H54 (cell line): Measurements from ENCODE around the gene RNF150.
A peak's percentile ranks its signal among the peaks of the same experiment; 100 is the strongest.

Experiments
- DNase-seq: peaks from one replicate; pipeline ENCODE4 v3.0.0; 2011; ENCODE audit warnings: low spot score, mixed read lengths; ENCODE audit not compliant: insufficient read length
- FAIRE-seq: peaks from 3 replicates; lab custom pipeline; 2011; peaks lifted over from hg19 to GRCh38; lab: Jason Lieb, UNC
- POLR2A ChIP-seq: IDR thresholded peaks from 2 replicates; pipeline ENCODE4 v1.6.1; 2011; ENCODE audit warnings: low read depth, mild to moderate bottlenecking, low read length

Gene RNF150

GRCh38 chr4:141045848-141046247 lies 87.4 kb downstream of the RNF150 start:
- no peak for TF ChIP-seq POLR2A
- FAIRE-seq (no peak), DNase-seq (no peak)

GRCh38 chr4:141041021-141041476 lies 92.2 kb downstream of the RNF150 start:
- no peak for TF ChIP-seq POLR2A
- FAIRE-seq (no peak), DNase-seq (no peak)

DNA sequence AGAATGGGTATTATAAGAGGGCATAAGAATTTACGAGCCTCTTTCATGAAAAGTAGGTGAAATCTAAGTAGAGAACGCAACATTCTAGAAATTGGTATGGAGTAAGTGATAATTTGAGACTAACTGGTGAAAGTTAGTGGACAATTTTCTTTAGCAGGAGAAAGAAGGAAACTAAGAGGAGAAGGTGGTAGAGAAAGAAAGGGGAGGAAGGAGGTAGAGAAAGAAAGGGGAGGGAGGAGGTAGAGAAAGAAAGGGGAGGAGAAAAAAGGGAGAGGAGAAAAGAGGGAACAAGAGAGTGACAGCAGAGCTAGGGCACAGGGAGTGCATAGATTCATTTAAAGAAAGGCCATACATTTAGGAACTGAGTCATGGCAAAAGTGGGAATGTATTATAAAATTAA lies 94.1 kb downstream of the RNF150 start:
- FAIRE-seq = no peak
- no peak for DNase-seq
- TF ChIP-seq POLR2A = no peak

GRCh38 chr4:141038428-141038827 lies 94.8 kb downstream of the RNF150 start:
- FAIRE-seq (no peak), DNase-seq (no peak)
- TF ChIP-seq POLR2A = no peak

DNA sequence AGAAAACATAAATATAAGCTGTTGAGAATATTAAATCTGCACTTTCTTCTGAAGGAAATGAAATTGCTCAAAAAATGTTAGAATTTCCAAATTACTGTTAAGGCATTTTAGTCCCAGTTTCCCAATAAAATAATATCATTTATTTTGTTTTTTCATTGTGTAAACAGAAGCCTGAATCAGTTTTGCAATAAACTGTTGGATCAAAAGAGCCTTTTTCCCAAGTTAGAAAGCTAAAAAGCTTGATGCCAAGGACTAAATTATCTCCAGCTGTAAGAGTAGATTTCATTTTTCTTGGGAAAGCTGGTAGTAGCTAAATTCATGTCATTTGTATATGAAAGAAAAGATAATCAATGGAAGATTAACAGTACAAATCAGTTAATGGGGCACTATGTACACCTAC lies 95.8 kb downstream of the RNF150 start:
- TF ChIP-seq POLR2A = no peak
- FAIRE-seq = no peak

DNA sequence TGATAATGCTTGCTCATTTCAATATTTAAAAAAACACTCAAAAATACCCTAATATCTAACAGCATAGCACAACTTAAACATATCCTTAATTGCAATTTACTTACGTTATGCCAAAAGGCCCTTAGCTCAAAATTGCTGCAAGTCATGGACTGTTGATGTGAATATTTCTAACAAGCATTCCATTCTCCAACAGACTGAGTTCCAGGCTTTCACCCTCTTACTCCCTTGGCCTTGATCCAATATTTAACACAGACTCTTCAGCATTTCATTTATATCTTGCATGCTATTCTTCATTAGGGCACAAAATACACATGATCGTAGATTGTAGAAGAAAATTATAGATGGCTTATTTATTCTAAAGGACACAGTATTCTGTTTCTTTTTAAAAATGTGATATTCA lies 96.5 kb downstream of the RNF150 start:
- no peak for DNase-seq
- no peak for FAIRE-seq
- no peak for TF ChIP-seq POLR2A

More for the DNA sequence above, 95.8 kb downstream of the RNF150 start:
- no peak for DNase-seq

GRCh38 chr4:141035920-141036319 lies 97.3 kb downstream of the RNF150 start:
- no peak for TF ChIP-seq POLR2A
- DNase-seq (no peak), FAIRE-seq (no peak)

- no peak for TF ChIP-seq POLR2A
- FAIRE-seq = peak; percentile 41
- no peak for DNase-seq
Observed at GRCh38 chr4:141028024-141028529, 105.2 kb downstream of the RNF150 start.

DNA sequence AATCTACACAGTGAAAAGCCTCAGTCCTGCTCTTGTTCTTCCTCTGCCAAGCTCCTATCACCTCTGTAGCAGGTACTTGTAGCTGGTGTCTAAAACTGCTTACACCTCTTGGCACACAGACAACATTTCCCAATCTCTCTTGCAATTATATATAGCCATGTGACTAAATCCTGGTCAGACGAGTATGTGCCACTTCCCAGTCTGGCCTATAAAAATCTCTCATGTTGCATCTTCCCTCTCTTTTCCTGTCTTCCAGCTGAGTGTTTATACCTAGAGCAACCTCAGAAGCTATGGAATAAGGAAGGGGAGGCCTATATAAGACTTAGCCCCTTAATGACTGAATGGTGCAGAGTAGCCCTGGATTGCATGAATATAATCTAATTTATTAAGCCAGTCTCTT lies 105.8 kb downstream of the RNF150 start:
- no peak for TF ChIP-seq POLR2A
- no peak for FAIRE-seq
- DNase-seq = no peak

DNA sequence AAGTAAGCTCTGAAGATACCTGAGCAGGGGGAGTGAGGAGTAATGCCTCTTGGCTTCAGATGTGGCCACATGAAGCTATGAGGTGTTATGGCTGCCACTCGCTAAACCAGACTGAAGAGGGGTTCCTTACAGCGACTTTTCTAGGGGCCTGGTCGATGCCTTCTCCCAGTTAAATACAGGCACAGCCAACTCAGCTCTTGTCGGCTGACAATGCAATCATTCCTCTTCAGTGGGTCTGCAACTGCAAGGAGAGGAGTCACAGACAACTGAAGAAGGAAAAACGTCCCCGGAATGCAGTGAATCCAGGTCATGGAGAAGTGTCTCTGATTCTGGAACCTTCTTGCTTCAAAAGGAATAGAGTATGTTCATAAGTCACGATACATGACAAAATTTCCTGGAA lies 106.4 kb downstream of the RNF150 start:
- DNase-seq (no peak), FAIRE-seq (no peak)
- no peak for TF ChIP-seq POLR2A

DNA sequence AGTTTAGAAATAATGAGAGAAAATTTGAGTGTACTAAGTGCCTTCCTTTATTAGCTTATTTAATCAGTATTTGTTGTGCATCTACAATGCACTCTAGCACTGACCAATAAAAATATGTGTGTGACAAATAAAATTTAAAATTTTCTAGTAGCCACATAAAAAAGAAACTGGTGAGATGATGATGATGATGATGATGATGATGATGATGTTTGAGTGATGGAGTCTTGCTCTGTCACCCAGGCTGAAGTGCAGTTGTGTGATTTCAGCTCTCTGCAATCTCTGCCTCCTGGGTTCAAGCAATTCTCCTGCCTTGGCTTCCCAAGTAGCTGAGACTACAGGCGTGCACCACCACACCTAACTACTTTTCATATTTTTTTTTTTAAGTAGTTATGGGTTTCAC lies 110.2 kb downstream of the RNF150 start:
- no peak for DNase-seq
- FAIRE-seq = no peak
- TF ChIP-seq POLR2A = no peak

DNA sequence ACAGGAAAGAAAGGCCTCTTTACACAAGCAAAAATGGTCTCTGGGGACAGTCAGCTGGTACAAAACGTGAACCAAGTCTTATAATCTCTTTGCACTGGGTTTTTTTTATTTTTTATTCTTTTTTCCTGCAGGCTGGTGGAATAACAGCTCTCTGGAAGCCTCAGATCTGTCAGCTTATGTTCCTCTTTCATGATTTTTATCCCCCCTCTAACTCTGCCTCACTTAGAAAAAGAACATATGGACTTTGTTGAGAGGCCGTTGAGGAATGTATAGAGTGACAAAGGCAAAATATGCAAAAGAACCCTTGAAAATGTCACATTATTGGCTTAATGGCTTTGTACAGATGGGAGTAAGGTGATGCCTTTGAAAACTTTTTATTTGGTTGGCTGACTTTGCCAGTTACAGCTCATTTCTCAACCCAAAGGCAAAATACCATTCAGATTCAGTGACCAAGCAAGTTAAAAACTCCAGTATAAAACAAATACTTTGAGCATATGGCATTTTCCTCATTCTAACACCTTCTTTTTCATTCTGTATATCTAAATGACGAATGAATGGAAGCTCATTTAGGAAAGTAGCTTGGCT lies 111.1 kb downstream of the RNF150 start:
- no peak for TF ChIP-seq POLR2A
- DNase-seq (no peak), FAIRE-seq (no peak)

GRCh38 chr4:141021397-141022110 lies 111.7 kb downstream of the RNF150 start:
- DNase-seq (no peak), FAIRE-seq (no peak)
- TF ChIP-seq POLR2A = no peak

DNA sequence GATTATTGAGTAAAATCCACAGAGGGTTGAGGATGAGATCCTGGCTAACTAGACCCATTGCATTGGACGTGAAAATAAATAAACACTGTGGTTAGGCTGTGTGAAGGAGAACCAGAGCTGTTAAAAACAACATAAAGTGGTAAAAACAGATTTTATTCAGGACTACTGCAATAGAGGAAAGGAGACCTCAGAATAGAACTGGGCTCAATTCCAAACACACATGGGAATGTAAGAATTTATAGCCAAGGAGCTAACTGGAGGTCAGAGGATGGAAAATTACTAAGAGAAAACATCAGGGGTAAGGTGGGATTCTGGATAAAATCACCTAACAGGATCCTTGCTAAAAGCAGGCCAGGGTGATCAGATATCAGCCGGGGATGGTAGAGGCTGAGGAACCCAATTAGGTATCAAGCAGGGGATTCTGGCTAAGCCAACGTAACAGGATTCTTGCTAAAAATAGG lies 112.4 kb downstream of the RNF150 start:
- DNase-seq (no peak), FAIRE-seq (no peak)
- no peak for TF ChIP-seq POLR2A

GRCh38 chr4:141019768-141020167 lies 113.5 kb downstream of the RNF150 start:
- DNase-seq = no peak
- FAIRE-seq = no peak
- TF ChIP-seq POLR2A = no peak
